GM19025 (cell line): Measurements from ENCODE around the gene TYMS.

Experiments used
- ATAC-seq: cut with Tn5 transposase; IDR thresholded peaks from one replicate; pipeline ENCODE4 v1.9.1; 2021; ENCODE audit warnings: mild to moderate bottlenecking, low read depth, moderate library complexity; ENCODE audit not compliant: unreplicated experiment

The TYMS gene

GRCh38 chr18:710418-711300 is 53.2 kb downstream of the TYMS start:
- no peak for ATAC-seq

GRCh38 chr18:711310-711656 is 53.8 kb downstream of the TYMS start:
- ATAC-seq = no peak

DNA sequence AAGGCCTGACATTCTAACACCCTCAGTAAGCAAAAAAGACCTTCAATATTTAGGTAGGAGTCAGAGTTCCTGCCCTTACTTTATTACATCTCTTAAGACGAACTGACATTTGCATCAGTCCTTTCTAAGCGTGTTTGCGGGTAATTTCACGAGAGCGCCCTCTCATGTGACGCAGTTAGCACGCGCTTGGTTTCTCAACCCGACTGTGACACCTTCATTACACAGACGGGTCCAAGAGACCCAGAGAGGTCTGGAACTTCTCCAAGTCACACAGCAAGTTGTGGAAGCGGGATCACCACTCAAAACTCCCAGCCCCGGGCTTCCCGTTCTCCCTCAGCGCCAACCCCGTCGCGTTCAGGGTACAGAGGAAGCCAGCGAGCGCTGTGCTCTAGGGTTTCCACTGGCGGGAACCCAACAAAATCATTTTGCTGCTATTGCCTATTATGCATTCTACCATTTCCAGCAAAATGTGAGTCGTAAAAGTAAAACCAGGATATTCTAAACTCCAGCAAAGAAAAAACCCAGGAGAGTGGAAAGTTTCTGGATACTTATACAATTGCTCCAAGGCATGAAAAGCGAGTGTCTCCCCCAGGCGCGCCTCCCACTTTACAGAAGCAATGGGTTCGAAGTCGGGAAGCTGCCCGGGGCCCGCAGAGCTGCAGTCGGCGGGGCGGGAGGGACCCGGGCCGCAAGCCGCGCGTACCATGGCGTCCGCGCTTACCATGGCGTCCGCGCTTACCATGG is 54.4 kb downstream of the TYMS start:
- peak; percentile 2 for ATAC-seq

DNA sequence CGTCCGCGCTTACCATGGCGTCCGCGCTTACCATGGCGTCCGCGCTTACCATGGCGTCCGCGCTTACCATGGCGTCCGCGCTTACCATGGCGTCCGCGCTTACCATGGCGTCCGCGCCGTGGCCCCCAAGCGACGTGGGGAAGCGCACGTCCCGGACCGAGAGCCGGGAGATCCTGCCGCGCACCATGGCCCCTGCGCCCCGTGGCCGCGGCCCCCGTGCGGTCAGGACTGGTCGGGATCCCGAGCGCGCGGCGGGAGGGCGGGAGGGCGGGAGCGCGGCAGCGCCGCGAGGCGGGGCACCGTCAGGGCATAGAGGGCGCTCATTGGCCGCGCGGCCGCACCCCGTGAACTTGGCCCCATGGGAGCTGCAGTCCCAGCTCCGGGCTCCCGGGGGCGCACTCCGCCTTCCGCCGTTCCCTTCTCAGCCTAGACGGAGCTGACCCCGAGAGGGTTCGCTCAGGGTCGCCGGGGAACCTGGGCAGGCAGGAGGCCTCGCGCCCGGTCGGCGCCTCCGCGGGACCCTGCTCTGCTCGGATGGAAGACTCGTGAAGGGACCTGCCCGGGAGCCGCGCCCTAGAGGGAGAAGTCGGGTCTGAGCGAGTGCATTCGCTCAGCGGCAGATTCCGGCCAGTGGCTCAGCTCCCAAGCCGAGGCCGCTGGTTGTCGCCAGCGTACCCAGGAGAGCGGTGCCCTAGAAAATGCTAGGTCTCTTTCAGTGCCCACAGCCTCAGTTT is 55.1 kb downstream of the TYMS start, which contains the start of gene ENOSF1:
ENOSF1 (minus strand) TSS at position 230 of the 734 bp plus-strand sequence; CDS start at position 187, 43 bp downstream.
- ATAC-seq = peak; percentile 85

DNA sequence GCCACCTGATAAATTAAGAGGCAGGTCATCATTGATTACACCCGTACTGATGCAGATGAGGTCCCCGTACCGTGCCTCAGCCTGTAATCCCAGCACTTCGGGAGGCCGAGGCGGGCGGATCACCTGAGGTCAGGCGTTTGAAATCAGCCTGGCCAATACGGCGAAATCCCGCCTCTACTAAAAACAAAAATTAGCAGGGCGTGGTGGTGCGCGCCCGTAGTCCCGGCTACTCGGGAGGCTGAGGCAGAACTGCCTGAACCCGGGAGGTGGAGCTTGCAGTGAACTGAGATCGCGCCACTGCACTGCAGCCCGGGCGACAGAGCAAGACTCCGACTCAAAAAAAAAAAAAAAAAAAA is 55.7 kb downstream of the TYMS start:
- no peak for ATAC-seq

- no peak for ATAC-seq
Measured at GRCh38 chr18:715626-716025, 58.2 kb downstream of the TYMS start.

DNA sequence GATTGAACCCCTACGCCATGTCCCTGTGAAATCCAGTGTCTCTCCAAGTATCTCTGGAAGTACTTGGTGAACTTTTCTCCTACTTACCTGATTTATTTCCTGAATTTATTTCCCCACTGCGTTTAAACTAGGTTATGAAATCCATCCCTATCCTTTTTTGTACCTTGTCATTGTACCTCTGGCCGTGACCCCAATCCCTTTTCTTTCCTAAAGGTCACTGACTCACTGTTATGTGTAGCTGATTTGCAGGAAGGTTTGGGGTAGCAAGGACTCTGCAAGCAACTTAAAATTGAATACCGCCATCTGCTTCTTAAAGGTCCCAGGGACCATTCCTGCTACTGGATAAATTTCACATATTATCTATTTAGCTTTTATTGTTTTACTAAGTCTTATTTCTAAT is 59.5 kb downstream of the TYMS start:
- ATAC-seq = no peak
